ENCODE results near the gene NIP7.

- no peak for TF ChIP-seq CTCF (conservative IDR thresholded peaks at IDR 0.05)
- no peak for TF ChIP-seq ZFX (IDR thresholded peaks at IDR 0.05)
Measured at GRCh38 chr16:69325784-69326171, 13.8 kb upstream of the NIP7 start.
